Measurements from ENCODE around the gene RALGPS2.

DNA sequence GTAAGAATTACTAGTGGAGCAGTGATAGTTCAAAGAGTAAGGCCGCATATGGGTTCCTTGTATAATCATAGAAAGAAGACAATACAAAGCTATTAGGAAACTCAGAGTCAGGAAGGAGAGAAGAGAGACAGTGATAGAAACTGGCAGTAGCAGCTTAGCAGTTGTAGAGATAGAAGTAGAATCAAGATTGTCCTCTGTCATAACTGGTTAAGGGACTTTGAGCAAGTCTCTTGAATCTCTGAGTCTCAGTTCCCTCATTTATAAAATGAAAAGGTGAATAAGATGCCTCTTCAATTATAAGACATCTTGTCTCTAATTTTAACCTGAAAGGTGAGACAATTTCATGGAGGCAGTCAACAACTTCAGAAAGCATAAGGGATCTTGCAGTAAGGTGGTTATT is 6.5 kb upstream of the RALGPS2 start:
- TF ChIP-seq, protein P1, sequence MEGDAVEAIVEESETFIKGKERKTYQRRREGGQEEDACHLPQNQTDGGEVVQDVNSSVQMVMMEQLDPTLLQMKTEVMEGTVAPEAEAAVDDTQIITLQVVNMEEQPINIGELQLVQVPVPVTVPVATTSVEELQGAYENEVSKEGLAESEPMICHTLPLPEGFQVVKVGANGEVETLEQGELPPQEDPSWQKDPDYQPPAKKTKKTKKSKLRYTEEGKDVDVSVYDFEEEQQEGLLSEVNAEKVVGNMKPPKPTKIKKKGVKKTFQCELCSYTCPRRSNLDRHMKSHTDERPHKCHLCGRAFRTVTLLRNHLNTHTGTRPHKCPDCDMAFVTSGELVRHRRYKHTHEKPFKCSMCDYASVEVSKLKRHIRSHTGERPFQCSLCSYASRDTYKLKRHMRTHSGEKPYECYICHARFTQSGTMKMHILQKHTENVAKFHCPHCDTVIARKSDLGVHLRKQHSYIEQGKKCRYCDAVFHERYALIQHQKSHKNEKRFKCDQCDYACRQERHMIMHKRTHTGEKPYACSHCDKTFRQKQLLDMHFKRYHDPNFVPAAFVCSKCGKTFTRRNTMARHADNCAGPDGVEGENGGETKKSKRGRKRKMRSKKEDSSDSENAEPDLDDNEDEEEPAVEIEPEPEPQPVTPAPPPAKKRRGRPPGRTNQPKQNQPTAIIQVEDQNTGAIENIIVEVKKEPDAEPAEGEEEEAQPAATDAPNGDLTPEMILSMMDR (conservative IDR thresholded peaks at IDR 0.05; ENCODE audit: low read length) = no peak
- TF ChIP-seq EZH2phosphoT487 (IDR thresholded peaks at IDR 0.05; ENCODE audit: borderline replicate concordance, low read depth, low read length) = no peak
